HepG2 (cell line): ENCODE measurements around the gene TOR4A. TPM values are rescaled to one million over a fixed set of nuclear protein-coding genes. Genes with fewer than 3 reads are reported as not detected.

ENCODE experiments used
- ADNP ChIP-seq: sonication (generic); formaldehyde crosslinking; IDR thresholded peaks from 2 replicates; pipeline ENCODE4 v1.4.0; 2020; ENCODE audit warnings: missing genetic modification reagents
- ATF1 ChIP-seq: IDR thresholded peaks from 2 replicates; pipeline ENCODE4 v1.6.1; 2016; ENCODE audit warnings: mild to moderate bottlenecking, control low read depth
- BRD4 ChIP-seq: sonication (generic); formaldehyde crosslinking; IDR thresholded peaks from 2 replicates; pipeline ENCODE4 v1.4.0; 2020; ENCODE audit warnings: missing genetic modification reagents
- CENPX ChIP-seq: sonication (generic); formaldehyde crosslinking; IDR thresholded peaks from 2 replicates; pipeline ENCODE4 v1.9.0; 2021; ENCODE audit warnings: mild to moderate bottlenecking, missing genetic modification reagents, moderate library complexity
- MED1 ChIP-seq: sonication (generic); formaldehyde crosslinking; IDR thresholded peaks from 2 replicates; pipeline ENCODE4 v1.4.0; 2020; ENCODE audit warnings: missing genetic modification reagents
- POLR2AphosphoS5 ChIP-seq: IDR thresholded peaks from 2 replicates; pipeline ENCODE4 v1.6.1; 2012; ENCODE audit warnings: low read depth, low read length
- SAFB2 ChIP-seq: sonication (generic); formaldehyde crosslinking; IDR thresholded peaks from 2 replicates; pipeline ENCODE4 v1.5.1; 2020; ENCODE audit warnings: missing genetic modification reagents, low read depth, mild to moderate bottlenecking, borderline replicate concordance
- TCF7 ChIP-seq: sonication (generic); IDR thresholded peaks from 2 replicates; pipeline ENCODE4 v1.6.1; 2016; ENCODE audit warnings: antibody characterized with exemption, low read depth
- ZC3H4 ChIP-seq: sonication (generic); formaldehyde crosslinking; IDR thresholded peaks from 2 replicates; pipeline ENCODE4 v1.4.0; 2020; ENCODE audit warnings: missing genetic modification reagents, borderline replicate concordance
- ZNF232 ChIP-seq: sonication (generic); formaldehyde crosslinking; IDR thresholded peaks from 2 replicates; pipeline ENCODE4 v1.4.0; 2020; ENCODE audit warnings: missing genetic modification reagents, borderline replicate concordance
- ZNF615 ChIP-seq: sonication (generic); formaldehyde crosslinking; IDR thresholded peaks from 2 replicates; pipeline ENCODE4 v1.5.0; 2020; ENCODE audit warnings: mild to moderate bottlenecking, missing genetic modification reagents, borderline replicate concordance
- ZNF776 ChIP-seq: sonication (generic); formaldehyde crosslinking; IDR thresholded peaks from 2 replicates; pipeline ENCODE4 v1.4.0; 2020; ENCODE audit warnings: mild to moderate bottlenecking, missing genetic modification reagents
- ZNF788 ChIP-seq: sonication (generic); formaldehyde crosslinking; IDR thresholded peaks from 2 replicates; pipeline ENCODE4 v1.5.0; 2020; ENCODE audit warnings: mild to moderate bottlenecking, missing genetic modification reagents, borderline replicate concordance
- polyA plus RNA-seq, 8 experiments: library from polyadenylated mRNA; depleted of rRNA in 3 of 8; stranded (reverse) in 7 of 8; unstranded in 1 of 8; fragments of >200 nt; fragmentation: Illumina TruSeq in 4 of 8; extraction: Trizol in 4 of 8; gene quantifications; 2 replicates each; pipeline versions ENCODE4 v1.2.1 to v1.2.3, GENCODE V29; 2011 to 2016; ENCODE audit warnings: low read depth in 4 of 8, missing spikeins in 1 of 8, mixed read lengths in 1 of 8; ENCODE audit not compliant: insufficient read depth in 1 of 8
- total RNA-seq, 5 experiments: library from RNA; depleted of rRNA; stranded (reverse); fragments of >200 nt; fragmentation: Illumina TruSeq; extraction: Trizol; gene quantifications; 2 replicates each; pipeline ENCODE4 v1.2.3, GENCODE V29; 2016; ENCODE audit warnings: low read depth in 1 of 5
- TF ChIP-seq, protein P1 (sequence below): sonication (generic); formaldehyde crosslinking; IDR thresholded peaks from 2 replicates; pipeline ENCODE4 v1.8.1; 2023; ENCODE audit warnings: mild to moderate bottlenecking, moderate library complexity, missing genetic modification reagents
- TF ChIP-seq, protein P2 (sequence below): sonication (generic); formaldehyde crosslinking; IDR thresholded peaks from 2 replicates; pipeline ENCODE4 v1.5.1; 2020; ENCODE audit warnings: mild to moderate bottlenecking, missing genetic modification reagents, borderline replicate concordance
- TF ChIP-seq, protein P3 (sequence below): IDR thresholded peaks from 2 replicates; pipeline ENCODE4 v1.6.1; 2012; ENCODE audit warnings: low read depth, low read length, improper control_type of control experiment
- TF ChIP-seq, protein P4 (sequence below): sonication (generic); formaldehyde crosslinking; IDR thresholded peaks from 2 replicates; pipeline ENCODE4 v1.5.0; 2020; ENCODE audit warnings: missing genetic modification reagents, mild to moderate bottlenecking, borderline replicate concordance
- TF ChIP-seq, protein P5 (sequence below): sonication (generic); formaldehyde crosslinking; IDR thresholded peaks from 2 replicates; pipeline ENCODE4 v1.4.0; 2020; ENCODE audit warnings: mild to moderate bottlenecking, missing genetic modification reagents

Gene TOR4A
- total and polyA plus RNA-seq, 2 of the 13 experiments (the other 11 are each of a cell fraction or from before 2014, with no cell fraction given): 11.1 to 14.2 TPM

DNA sequence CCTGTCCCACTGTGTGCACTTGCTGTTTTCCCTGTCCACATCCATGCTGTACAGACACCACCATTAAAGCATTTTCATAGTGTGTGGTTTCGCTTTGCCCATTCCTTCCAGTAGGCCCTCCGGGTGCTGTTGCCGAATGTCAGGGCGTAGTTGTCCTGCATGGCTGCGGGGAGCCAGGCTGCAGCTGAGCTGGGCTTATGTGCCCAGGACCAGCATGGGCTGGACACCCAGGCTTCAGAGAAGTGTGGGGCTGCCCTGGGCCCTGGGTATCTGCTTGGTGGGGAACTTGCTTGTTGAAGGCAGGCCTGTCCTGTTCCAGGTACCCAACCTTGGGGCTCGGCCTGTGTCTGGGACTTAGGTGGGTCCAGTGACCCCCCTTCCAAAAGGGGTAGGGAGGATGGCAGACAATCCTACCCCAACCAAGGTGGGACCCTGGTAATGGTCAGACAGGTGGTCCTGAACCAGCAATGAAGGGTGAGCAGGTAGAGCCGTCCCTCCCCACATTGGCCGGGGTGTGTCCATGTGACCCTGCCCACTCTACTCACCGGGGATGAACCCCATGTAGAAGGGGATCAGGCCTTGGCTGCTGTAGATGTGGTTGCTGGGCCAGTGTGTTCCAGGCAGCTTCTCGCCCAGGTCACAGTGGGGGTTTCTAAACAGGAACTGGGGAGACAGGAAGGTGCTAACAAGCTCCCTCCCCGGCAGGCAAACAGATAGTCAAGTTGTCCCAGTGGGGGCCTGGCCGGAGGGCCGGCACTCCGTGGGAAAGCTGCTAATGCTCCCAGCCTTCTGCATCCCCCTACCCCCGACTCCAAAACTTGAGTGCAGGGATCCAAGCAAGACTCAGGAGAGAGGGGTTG lies 33.7 kb upstream of the TOR4A start (continued):
- TF ChIP-seq, protein P1, sequence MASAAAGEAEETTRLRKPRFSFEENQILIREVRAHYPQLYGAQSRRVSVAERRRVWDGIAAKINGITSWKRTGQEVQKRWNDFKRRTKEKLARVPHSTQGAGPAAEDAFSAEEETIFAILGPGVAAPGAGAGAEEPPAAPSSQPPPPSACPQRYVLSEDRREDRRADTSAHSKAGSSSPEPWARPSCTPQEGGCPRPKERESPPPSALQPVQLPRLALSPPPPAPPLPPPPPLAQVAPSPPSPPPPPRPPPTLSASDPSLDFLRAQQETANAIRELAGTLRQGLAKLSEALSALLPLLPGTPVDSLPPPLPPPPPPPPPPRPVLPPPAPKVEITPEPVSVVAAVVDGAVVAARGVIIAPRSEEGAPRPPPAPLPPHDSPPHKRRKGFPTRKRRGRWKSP (CRISPR knock-in tag): no peak
- TF ChIP-seq ZNF788 (no peak; the same call in 1 of the 2 replicates), ZNF615 (CRISPR knock-in tag) (no peak), ZNF776 (peak; percentile 48; the same call in 1 of the 2 replicates), BRD4 (no peak), ZC3H4 (CRISPR knock-in tag) (no peak), TCF7 (no peak), MED1 (no peak), ADNP (CRISPR knock-in tag) (no peak), ZNF232 (no peak), POLR2AphosphoS5 (peak; percentile 82), SAFB2 (CRISPR knock-in tag) (peak; percentile 66; the same call in 1 of the 2 replicates), CENPX (CRISPR knock-in tag) (no peak), ATF1 (CRISPR knock-in tag) (no peak)
- TF ChIP-seq, protein P2, sequence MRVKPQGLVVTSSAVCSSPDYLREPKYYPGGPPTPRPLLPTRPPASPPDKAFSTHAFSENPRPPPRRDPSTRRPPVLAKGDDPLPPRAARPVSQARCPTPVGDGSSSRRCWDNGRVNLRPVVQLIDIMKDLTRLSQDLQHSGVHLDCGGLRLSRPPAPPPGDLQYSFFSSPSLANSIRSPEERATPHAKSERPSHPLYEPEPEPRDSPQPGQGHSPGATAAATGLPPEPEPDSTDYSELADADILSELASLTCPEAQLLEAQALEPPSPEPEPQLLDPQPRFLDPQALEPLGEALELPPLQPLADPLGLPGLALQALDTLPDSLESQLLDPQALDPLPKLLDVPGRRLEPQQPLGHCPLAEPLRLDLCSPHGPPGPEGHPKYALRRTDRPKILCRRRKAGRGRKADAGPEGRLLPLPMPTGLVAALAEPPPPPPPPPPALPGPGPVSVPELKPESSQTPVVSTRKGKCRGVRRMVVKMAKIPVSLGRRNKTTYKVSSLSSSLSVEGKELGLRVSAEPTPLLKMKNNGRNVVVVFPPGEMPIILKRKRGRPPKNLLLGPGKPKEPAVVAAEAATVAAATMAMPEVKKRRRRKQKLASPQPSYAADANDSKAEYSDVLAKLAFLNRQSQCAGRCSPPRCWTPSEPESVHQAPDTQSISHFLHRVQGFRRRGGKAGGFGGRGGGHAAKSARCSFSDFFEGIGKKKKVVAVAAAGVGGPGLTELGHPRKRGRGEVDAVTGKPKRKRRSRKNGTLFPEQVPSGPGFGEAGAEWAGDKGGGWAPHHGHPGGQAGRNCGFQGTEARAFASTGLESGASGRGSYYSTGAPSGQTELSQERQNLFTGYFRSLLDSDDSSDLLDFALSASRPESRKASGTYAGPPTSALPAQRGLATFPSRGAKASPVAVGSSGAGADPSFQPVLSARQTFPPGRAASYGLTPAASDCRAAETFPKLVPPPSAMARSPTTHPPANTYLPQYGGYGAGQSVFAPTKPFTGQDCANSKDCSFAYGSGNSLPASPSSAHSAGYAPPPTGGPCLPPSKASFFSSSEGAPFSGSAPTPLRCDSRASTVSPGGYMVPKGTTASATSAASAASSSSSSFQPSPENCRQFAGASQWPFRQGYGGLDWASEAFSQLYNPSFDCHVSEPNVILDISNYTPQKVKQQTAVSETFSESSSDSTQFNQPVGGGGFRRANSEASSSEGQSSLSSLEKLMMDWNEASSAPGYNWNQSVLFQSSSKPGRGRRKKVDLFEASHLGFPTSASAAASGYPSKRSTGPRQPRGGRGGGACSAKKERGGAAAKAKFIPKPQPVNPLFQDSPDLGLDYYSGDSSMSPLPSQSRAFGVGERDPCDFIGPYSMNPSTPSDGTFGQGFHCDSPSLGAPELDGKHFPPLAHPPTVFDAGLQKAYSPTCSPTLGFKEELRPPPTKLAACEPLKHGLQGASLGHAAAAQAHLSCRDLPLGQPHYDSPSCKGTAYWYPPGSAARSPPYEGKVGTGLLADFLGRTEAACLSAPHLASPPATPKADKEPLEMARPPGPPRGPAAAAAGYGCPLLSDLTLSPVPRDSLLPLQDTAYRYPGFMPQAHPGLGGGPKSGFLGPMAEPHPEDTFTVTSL (CRISPR knock-in tag): no peak
- TF ChIP-seq, protein P3, sequence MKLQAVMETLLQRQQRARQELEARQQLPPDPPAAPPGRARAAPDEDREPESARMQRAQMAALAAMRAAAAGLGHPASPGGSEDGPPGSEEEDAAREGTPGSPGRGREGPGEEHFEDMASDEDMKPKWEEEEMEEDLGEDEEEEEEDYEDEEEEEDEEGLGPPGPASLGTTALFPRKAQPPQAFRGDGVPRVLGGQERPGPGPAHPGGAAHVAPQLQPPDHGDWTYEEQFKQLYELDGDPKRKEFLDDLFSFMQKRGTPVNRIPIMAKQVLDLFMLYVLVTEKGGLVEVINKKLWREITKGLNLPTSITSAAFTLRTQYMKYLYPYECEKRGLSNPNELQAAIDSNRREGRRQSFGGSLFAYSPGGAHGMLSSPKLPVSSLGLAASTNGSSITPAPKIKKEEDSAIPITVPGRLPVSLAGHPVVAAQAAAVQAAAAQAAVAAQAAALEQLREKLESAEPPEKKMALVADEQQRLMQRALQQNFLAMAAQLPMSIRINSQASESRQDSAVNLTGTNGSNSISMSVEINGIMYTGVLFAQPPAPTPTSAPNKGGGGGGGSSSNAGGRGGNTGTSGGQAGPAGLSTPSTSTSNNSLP: no peak
- TF ChIP-seq, protein P4, sequence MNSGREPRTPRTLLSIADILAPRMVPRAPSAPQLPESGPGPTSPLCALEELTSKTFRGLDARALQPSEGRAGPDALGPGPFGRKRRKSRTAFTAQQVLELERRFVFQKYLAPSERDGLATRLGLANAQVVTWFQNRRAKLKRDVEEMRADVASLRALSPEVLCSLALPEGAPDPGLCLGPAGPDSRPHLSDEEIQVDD (CRISPR knock-in tag): no peak
- TF ChIP-seq, protein P5, sequence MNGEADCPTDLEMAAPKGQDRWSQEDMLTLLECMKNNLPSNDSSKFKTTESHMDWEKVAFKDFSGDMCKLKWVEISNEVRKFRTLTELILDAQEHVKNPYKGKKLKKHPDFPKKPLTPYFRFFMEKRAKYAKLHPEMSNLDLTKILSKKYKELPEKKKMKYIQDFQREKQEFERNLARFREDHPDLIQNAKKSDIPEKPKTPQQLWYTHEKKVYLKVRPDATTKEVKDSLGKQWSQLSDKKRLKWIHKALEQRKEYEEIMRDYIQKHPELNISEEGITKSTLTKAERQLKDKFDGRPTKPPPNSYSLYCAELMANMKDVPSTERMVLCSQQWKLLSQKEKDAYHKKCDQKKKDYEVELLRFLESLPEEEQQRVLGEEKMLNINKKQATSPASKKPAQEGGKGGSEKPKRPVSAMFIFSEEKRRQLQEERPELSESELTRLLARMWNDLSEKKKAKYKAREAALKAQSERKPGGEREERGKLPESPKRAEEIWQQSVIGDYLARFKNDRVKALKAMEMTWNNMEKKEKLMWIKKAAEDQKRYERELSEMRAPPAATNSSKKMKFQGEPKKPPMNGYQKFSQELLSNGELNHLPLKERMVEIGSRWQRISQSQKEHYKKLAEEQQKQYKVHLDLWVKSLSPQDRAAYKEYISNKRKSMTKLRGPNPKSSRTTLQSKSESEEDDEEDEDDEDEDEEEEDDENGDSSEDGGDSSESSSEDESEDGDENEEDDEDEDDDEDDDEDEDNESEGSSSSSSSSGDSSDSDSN (CRISPR knock-in tag): peak; percentile 34; the same call in 1 of the 2 replicates
